ENCODE data around the gene RICTOR. TPM values are rescaled to one million over a fixed set of nuclear protein-coding genes. Genes with fewer than 3 reads are reported as not detected.

Gene RICTOR
- total and polyA plus RNA-seq, 2 of the 4 experiments (the other 2 are of a cell fraction) = 4.1 to 35.7 TPM

- Histone ChIP-seq H3K36me3 (ENCODE audit: control insufficient read depth, insufficient read depth, low read length) (peaks cover 54% of the 10 kb centered on the region), H3K9me3 (ENCODE audit: control insufficient read depth, insufficient read depth, low read length) (no peaks in the 10 kb centered on the region), H3K9ac (ENCODE audit: low read depth, low read length) (no peak overlapping the region), H2AK9ac (replicated peaks; ENCODE audit: low read depth, low read length, poor library complexity) (no peak overlapping the region), H3K27me3 (ENCODE audit: control insufficient read depth, insufficient read depth, low read length) (no peaks in the 10 kb centered on the region), H4K5ac (ENCODE audit: low read depth, low read length) (no peak overlapping the region), H4K20me1 (ENCODE audit: insufficient read depth, low read length) (no peaks in the 10 kb centered on the region; the same call in 1 of the 2 replicates), H4K91ac (ENCODE audit: insufficient read depth, low read depth, low read length) (no peak overlapping the region), H2BK20ac (ENCODE audit: low read depth, low read length) (no peak overlapping the region), H3K79me1 (ENCODE audit: low read depth in 1 of 2, low read length in 2 of 2) (peaks cover 12 to 30% of the 10 kb centered on the region in 2 experiments), H3K4ac (ENCODE audit: low read depth, low read length) (no peak overlapping the region), H4K8ac (ENCODE audit: low read depth in 2 of 2, low read length in 2 of 2) (no peak overlapping the region), H3K14ac (replicated peaks; ENCODE audit: low read depth, low read length) (no peak overlapping the region), H3K4me3 (ENCODE audit: insufficient read depth, low read depth, low read length) (no peak overlapping the region), H3K56ac (ENCODE audit: extremely low read depth, insufficient read depth, low read length) (no peak overlapping the region), H3K4me2 (ENCODE audit: low read depth, low read length) (no peak overlapping the region), H2AK5ac (ENCODE audit: low read depth, low read length) (no peak overlapping the region), H3K9me1 (ENCODE audit: insufficient read depth, low read length) (peaks cover 16% of the 10 kb centered on the region), H2BK120ac (ENCODE audit: low read depth, low read length) (no peak overlapping the region), H3K27ac (ENCODE audit: insufficient read depth, low read length) (no peak overlapping the region), H3K4me1 (ENCODE audit: control insufficient read depth, insufficient read depth, low read length) (no peaks in the 10 kb centered on the region), H2BK15ac (ENCODE audit: low read depth, low read length) (no peak overlapping the region), H3K18ac (ENCODE audit: low read depth, low read length) (no peak overlapping the region), H2AFZ (replicated peaks; ENCODE audit: low read length, poor library complexity) (no peak overlapping the region), H2BK5ac (ENCODE audit: low read depth, low read length, poor library complexity, severe bottlenecking) (no peak overlapping the region), H3K23ac (ENCODE audit: low read depth, low read length) (no peak overlapping the region)
- ATAC-seq (ENCODE audit: low read depth) = no peak
- DNase-seq = no peak
- in situ Hi-C loops (cut with MboI; ENCODE audit: low sequenced_read_pairs) = no loop called here
- no peak for TF ChIP-seq POLR2A (IDR thresholded peaks at IDR 0.05; ENCODE audit: low read depth, low read length)
- no peak for TF ChIP-seq ELK1 (IDR thresholded peaks at IDR 0.05; ENCODE audit: borderline replicate concordance, low read depth, low read length)
- TF ChIP-seq NFE2L2 (IDR thresholded peaks at IDR 0.05; ENCODE audit: low read depth, low read length) = no peak
- TSS peak; percentile 65 for BruUV-seq (replicated peaks)
- CTCF ChIA-PET = interaction anchor here (0.6 to 1.0 kb wide), 3 partner anchors 115 to 491 kb away, joined by 3 to 4 read pairs (median 3); no protein-coding TSS in a partner anchor
- intact Hi-C loops (cut with micrococcal nuclease) = no loop called here
- POLR2A ChIA-PET (ENCODE audit: unreplicated experiment) = no interaction called here
- dilution Hi-C loops (cut with HindIII; ENCODE audit: low sequenced_read_pairs, unreplicated experiment) = no loop called here
- WGBS, 2 experiments (ENCODE audit: extremely low coverage in 2 of 2, insufficient read length in 1 of 2) = no CpG with 5 or more reads among the region's 4 CpGs
Measured at GRCh38 chr5:38932854-38933408, 141.3 kb downstream of the RICTOR start.
